Hepatocyte (in vitro differentiated cells): ENCODE data around the gene INPPL1. TPM values are rescaled to one million over a fixed set of nuclear protein-coding genes. Genes with fewer than 3 reads are reported as not detected.

Experiments
- DNase-seq: peaks from one replicate; pipeline ENCODE4 v3.0.0-alpha.2; 2016; ENCODE audit warnings: low spot score
- H2AFZ ChIP-seq: fragments of 200-600 bp; sonication (generic); 2 replicates; pipeline ENCODE4 v1.6.0; 2016; ENCODE audit warnings: antibody characterized with exemption, mild to moderate bottlenecking
- H3K27ac ChIP-seq: fragments of 200-600 bp; sonication (generic); 2 replicates; pipeline ENCODE4 v1.5.1; 2016; ENCODE audit warnings: mild to moderate bottlenecking
- H3K27me3 ChIP-seq: fragments of 200-600 bp; sonication (generic); 2 replicates; pipeline ENCODE4 v1.6.1; 2016
- H3K36me3 ChIP-seq: fragments of 200-600 bp; sonication (generic); replicated peaks from 2 replicates; pipeline ENCODE4 v1.5.1; 2016; ENCODE audit warnings: low read depth; ENCODE audit not compliant: insufficient read depth
- H3K4me1 ChIP-seq: fragments of 200-600 bp; sonication (generic); 2 replicates; pipeline ENCODE4 v1.5.1; 2016; ENCODE audit warnings: mild to moderate bottlenecking, moderate library complexity; ENCODE audit not compliant: insufficient read depth
- H3K4me2 ChIP-seq: fragments of 200-600 bp; sonication (generic); 2 replicates; pipeline ENCODE4 v1.6.0; 2016
- H3K4me3 ChIP-seq: fragments of 200-600 bp; sonication (generic); 2 replicates; pipeline ENCODE4 v1.5.1; 2016; ENCODE audit warnings: mild to moderate bottlenecking
- H3K79me2 ChIP-seq: fragments of 200-600 bp; sonication (generic); 2 replicates; pipeline ENCODE4 v1.6.0; 2017; ENCODE audit warnings: mild to moderate bottlenecking
- H3K9me2 ChIP-seq: fragments of 200-600 bp; sonication (generic); replicated peaks from 2 replicates; pipeline ENCODE4 v1.6.0; 2017; ENCODE audit warnings: mild to moderate bottlenecking; ENCODE audit not compliant: insufficient read depth
- H3K9me3 ChIP-seq: fragments of 200-600 bp; sonication (generic); 2 replicates; pipeline ENCODE4 v1.5.1; 2016; ENCODE audit warnings: low read depth, mild to moderate bottlenecking
- H4K20me1 ChIP-seq: fragments of 200-600 bp; sonication (generic); 2 replicates; pipeline ENCODE4 v1.6.0; 2016; ENCODE audit warnings: mild to moderate bottlenecking; ENCODE audit not compliant: insufficient read depth, poor library complexity, severe bottlenecking
- EZH2 ChIP-seq: fragments of 200-600 bp; sonication (generic); IDR thresholded peaks from 2 replicates; pipeline ENCODE4 v1.6.1; 2016; ENCODE audit warnings: antibody characterized with exemption, mild to moderate bottlenecking, borderline replicate concordance
- EZH2phosphoT487 ChIP-seq: fragments of 200-600 bp; sonication (generic); IDR thresholded peaks from one replicate; pipeline ENCODE4 v1.6.1; 2018; ENCODE audit warnings: antibody characterized with exemption, mild to moderate bottlenecking, low read depth, moderate library complexity; ENCODE audit not compliant: unreplicated experiment, severe bottlenecking
- WGBS: methylation state at CpG from one replicate; pipeline ENCODE4 v1.1.6; 2016; ENCODE audit warnings: low lambda C conversion rate; ENCODE audit errors: missing lambda C conversion rate; 5-methylcytosine and 5-hydroxymethylcytosine counted together
- polyA plus RNA-seq: library from polyadenylated mRNA; unstranded; fragments of >200 nt; fragmentation: Nextera tagmentation; extraction: Ambion mirVana; gene quantifications from 2 replicates; pipeline ENCODE4 v1.2.1, GENCODE V29; 2016
- total RNA-seq: library from RNA; depleted of rRNA; stranded (reverse); fragments of >200 nt; gene quantifications from 2 replicates; pipeline ENCODE4 v1.2.3, GENCODE V29; 2014
- TF ChIP-seq, protein P1 (sequence below): fragments of 200-600 bp; sonication (generic); IDR thresholded peaks from 2 replicates; pipeline ENCODE4 v1.5.1; 2016; ENCODE audit warnings: antibody characterized with exemption, mild to moderate bottlenecking; ENCODE audit not compliant: poor library complexity

The INPPL1 gene
- total and polyA plus RNA-seq, 2 experiments from 2014 or later = 74.8 to 99.4 TPM

GRCh38 chr11:72257570-72257969, 33.0 kb downstream of the INPPL1 start:
- H3K4me2 ChIP-seq = no peak overlapping the region
- H3K27ac ChIP-seq = no peak overlapping the region
- no peaks in the 10 kb centered on the region for H3K9me3 ChIP-seq
- no peak overlapping the region for H3K4me3 ChIP-seq
- no peaks in the 10 kb centered on the region for H3K27me3 ChIP-seq
- H3K9me2 ChIP-seq = no peaks in the 10 kb centered on the region
- H3K79me2 ChIP-seq = no peaks in the 10 kb centered on the region
- TF ChIP-seq EZH2phosphoT487 (no peak), EZH2 (no peak)
- TF ChIP-seq, protein P1, sequence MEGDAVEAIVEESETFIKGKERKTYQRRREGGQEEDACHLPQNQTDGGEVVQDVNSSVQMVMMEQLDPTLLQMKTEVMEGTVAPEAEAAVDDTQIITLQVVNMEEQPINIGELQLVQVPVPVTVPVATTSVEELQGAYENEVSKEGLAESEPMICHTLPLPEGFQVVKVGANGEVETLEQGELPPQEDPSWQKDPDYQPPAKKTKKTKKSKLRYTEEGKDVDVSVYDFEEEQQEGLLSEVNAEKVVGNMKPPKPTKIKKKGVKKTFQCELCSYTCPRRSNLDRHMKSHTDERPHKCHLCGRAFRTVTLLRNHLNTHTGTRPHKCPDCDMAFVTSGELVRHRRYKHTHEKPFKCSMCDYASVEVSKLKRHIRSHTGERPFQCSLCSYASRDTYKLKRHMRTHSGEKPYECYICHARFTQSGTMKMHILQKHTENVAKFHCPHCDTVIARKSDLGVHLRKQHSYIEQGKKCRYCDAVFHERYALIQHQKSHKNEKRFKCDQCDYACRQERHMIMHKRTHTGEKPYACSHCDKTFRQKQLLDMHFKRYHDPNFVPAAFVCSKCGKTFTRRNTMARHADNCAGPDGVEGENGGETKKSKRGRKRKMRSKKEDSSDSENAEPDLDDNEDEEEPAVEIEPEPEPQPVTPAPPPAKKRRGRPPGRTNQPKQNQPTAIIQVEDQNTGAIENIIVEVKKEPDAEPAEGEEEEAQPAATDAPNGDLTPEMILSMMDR = no peak
- H3K36me3 ChIP-seq = no peaks in the 10 kb centered on the region
- no peaks in the 10 kb centered on the region for H3K4me1 ChIP-seq
- H2AFZ ChIP-seq = no peak overlapping the region
- H4K20me1 ChIP-seq = no peaks in the 10 kb centered on the region
- WGBS = 85% methylated on average over 2 of the region's 2 CpGs
- DNase-seq = no peak

DNA sequence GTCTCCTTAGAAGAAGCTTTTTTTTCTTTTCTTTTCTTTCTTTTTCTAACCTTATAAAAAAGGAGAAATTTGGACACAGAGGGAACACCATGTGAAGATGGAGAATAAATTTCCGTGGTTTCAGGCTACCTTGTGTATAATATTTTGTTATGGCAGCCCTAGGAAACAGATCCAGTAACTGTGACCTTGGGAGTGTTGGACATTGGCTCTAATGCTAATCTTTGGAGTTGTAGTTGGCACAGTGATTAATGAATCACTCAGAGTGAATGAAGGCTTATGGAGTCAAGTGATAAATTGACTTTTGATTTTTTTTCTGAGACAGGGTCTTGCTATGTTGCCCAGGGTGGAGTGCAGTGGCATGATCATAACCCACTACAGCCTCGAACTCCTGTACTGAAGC, 34.9 kb downstream of the INPPL1 start:
- no peak overlapping the region for H3K27ac ChIP-seq
- H3K36me3 ChIP-seq = no peaks in the 10 kb centered on the region
- WGBS = 84% methylated on average over 2 of the region's 2 CpGs
- H2AFZ ChIP-seq = no peak overlapping the region
- no peak overlapping the region for H3K4me3 ChIP-seq
- no peaks in the 10 kb centered on the region for H4K20me1 ChIP-seq
- H3K9me3 ChIP-seq = no peaks in the 10 kb centered on the region
- H3K79me2 ChIP-seq = no peaks in the 10 kb centered on the region
- DNase-seq = no peak
- H3K4me2 ChIP-seq = no peak overlapping the region
- TF ChIP-seq EZH2phosphoT487 (no peak), EZH2 (no peak)
- TF ChIP-seq, protein P1 = no peak
- H3K4me1 ChIP-seq = no peaks in the 10 kb centered on the region
- H3K9me2 ChIP-seq = no peaks in the 10 kb centered on the region
- no peaks in the 10 kb centered on the region for H3K27me3 ChIP-seq

- no peaks in the 10 kb centered on the region for H3K79me2 ChIP-seq
- H2AFZ ChIP-seq = no peak overlapping the region
- no peaks in the 10 kb centered on the region for H3K36me3 ChIP-seq
- no peaks in the 10 kb centered on the region for H4K20me1 ChIP-seq
- no peaks in the 10 kb centered on the region for H3K9me3 ChIP-seq
- H3K4me2 ChIP-seq = no peak overlapping the region
- H3K27me3 ChIP-seq = no peaks in the 10 kb centered on the region
- 76% methylated on average over 5 of the region's 5 CpGs for WGBS
- H3K27ac ChIP-seq = no peak overlapping the region
- no peak overlapping the region for H3K4me3 ChIP-seq
- no peak for DNase-seq
- H3K9me2 ChIP-seq = no peaks in the 10 kb centered on the region
- no peaks in the 10 kb centered on the region for H3K4me1 ChIP-seq
- no peak for TF ChIP-seq EZH2phosphoT487
- TF ChIP-seq EZH2 = no peak
- TF ChIP-seq, protein P1 = no peak
Measured at GRCh38 chr11:72260574-72260973, 36.0 kb downstream of the INPPL1 start.

DNA sequence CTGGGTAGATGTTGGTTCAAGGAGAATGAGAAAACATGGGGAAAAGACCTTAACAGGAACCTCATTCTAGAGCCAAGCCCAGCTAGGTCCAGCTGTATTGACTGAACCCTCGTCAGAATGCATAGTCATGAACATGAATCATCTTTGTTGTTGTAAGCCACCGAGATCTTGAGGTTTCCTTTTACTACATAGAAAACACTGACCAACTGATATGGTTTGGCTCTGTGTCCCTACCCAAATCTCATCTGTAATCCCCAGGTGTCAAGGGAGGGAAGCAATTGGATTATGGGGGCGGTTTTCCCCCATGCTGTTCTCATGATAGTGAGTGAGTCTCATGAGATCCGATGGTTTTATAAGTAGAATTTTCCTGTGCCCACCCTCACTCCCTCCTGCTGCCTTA, 38.8 kb downstream of the INPPL1 start:
- H3K9me3 ChIP-seq = no peaks in the 10 kb centered on the region
- no peak overlapping the region for H3K4me3 ChIP-seq
- 70% methylated on average over 4 of the region's 4 CpGs for WGBS
- TF ChIP-seq, protein P1 = no peak
- TF ChIP-seq EZH2phosphoT487 = no peak
- TF ChIP-seq EZH2 = no peak
- no peak overlapping the region for H3K27ac ChIP-seq
- H4K20me1 ChIP-seq = no peaks in the 10 kb centered on the region
- no peak for DNase-seq
- no peak overlapping the region for H2AFZ ChIP-seq
- no peaks in the 10 kb centered on the region for H3K79me2 ChIP-seq
- no peaks in the 10 kb centered on the region for H3K27me3 ChIP-seq
- H3K4me1 ChIP-seq = no peaks in the 10 kb centered on the region
- no peaks in the 10 kb centered on the region for H3K36me3 ChIP-seq
- no peak overlapping the region for H3K4me2 ChIP-seq
- no peaks in the 10 kb centered on the region for H3K9me2 ChIP-seq
